RKO (cell line): Measurements from ENCODE around the gene RPL18.
A peak's percentile ranks its signal among the peaks of the same experiment; 100 is the strongest.

Experiments used
- DNase-seq: peaks from one replicate; pipeline ENCODE4 v3.0.0-alpha.2; 2016; ENCODE audit warnings: low spot score

Gene RPL18

GRCh38 chr19:48614436-48615230, 4.3 kb downstream of the RPL18 start, which contains the start of gene FAM83E:
Gene FAM83E (minus strand): TSS chr19:48615076. CDS start chr19:48613372, 1,704 bp downstream.
- no peak for DNase-seq

DNA sequence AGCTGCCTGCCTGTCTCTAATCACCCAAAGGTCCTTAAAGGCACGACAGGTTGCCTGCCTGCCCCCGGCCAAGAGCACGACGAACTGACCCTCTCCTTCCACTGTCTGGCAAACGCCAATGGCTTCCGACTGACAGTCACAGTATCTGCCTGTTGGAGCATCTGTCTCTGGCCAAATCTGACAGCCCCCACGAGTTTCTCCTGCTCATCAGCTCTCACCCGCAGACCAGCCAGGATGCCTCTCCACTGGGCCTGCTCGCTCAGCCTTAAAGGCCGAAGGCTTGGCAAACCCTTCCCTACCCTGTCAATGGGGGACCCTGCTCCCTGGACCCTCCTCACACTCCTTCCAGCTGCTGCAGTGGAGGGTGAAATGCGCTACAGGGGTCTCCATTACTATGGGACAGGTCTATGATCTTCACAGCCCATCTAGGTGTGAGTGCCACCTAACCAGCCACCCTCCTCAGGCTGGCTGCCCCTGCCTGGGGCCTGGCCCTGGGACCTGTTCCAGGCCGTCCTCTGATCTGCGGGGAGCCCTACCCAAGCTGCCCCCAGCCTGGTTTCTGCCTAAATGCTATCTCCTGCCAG, 5.0 kb downstream of the RPL18 start:
- no peak for DNase-seq

- DNase-seq, result no peak
These were observed 5.7 kb downstream of the RPL18 start for GRCh38 chr19:48613024-48613851.

DNA sequence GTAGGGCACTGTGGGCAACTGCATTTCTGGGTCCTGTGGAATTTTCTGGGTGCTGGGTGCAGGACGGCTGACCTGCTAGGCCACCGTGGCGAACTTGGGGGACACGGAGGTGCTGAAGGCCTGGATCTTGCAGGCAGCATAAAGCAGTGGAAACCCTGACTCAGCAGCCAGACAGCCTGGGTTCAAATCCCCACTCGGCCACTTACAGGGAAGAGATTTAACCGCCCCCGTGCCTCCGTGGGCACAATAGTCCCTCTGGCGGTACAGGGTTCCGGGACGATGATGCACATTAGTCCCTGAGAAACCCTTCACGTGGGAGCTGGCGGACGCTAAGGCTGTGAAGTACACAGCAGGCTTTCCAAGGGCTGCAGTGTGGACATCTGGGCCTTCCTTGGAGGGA, 7.1 kb downstream of the RPL18 start:
- no peak for DNase-seq

DNA sequence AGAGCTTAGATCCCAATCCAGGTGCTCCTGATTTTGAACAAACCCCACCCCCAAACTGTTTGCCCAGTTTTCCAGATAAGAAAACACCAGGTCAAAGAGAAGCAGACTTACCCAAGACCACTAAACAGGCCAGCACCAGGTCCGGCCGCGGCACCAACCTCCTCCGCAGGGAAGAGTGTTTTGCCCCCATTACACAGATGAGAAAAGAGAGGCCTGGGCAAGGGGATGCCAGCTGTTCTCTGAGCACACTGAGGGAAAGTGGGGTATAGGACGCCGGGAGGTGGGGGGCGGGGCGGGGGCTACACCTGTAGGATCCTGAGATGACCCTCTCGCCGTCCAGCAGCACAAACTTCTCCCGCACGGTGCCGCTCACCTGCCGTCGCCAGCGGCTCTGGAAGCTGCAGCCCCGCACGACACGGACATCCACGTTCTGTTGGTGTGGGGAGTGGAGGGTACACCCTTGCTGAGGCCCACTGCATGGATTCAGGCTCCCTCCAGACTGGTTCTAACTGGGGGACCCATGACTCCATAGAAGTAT, 9.3 kb downstream of the RPL18 start:
- DNase-seq, result no peak

GRCh38 chr19:48608798-48609263, 10.1 kb downstream of the RPL18 start:
- peak; percentile 77 for DNase-seq

DNA sequence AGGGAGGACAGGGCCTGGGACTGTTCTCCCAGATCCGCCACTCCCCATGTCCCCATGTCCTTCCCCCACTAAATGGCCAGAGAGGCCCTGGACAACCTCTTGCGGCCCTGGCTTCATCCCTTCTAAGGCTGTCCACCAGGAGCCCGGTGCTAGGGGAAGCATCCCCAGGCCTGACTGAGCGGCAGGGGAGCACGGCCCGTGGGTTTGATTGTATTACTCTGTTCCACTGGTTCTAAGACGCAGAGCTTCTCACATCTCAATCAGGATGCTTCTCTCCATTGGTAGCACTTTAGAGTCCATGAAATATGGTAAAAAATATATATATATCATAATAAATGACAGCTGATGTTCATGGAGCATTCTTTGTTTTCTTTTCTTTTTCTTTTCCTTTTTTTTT, 11.6 kb downstream of the RPL18 start:
- no peak for DNase-seq

GRCh38 chr19:48606463-48607358, 12.3 kb downstream of the RPL18 start, which contains the start of gene SPACA4:
Gene SPACA4 (plus strand): TSS chr19:48606742. CDS start chr19:48606979, 237 bp downstream.
- DNase-seq, result no peak

- no peak for DNase-seq
These were observed 15.1 kb downstream of the RPL18 start for GRCh38 chr19:48603850-48604249.

- DNase-seq, result no peak
These were observed 15.5 kb downstream of the RPL18 start for GRCh38 chr19:48603449-48603848.

- no peak for DNase-seq
These were observed 16.0 kb downstream of the RPL18 start for GRCh38 chr19:48603001-48603400.

DNA sequence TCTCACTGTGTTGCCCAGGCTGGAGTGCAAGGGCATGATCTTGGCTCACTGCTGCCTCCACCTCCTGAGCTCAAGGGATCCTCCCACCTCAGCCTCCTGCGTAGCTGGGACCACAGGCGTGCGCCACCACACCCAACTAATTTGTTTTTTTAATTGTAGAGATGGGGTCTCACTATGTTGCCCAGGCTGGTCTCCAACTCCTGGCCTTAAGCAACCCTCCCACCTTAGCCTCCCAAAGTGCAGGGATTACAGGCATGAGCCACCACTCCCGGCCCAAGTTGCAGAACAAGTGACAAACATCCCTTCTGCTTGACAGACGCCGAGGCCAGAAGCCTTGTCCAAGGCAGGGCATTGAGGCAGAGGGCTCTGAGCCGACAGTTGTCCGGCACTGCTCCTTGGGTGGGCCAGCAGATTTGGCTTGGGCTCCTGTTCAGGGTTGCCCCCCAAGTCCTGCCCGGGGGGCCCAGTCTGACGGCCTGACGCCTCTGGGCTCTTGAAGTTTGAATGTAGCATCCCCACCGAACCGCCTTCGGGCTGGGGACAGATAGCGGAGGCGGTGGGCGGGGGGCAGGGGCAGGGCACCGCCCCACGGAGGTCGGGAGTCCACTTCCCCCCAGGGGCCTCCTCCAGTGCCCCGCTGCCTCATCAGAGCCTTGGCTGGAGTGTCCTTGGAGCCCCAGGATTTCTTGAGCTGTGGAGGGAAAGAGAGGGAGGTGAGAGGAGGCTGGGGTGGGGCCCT, 18.1 kb downstream of the RPL18 start:
- no peak for DNase-seq

DNA sequence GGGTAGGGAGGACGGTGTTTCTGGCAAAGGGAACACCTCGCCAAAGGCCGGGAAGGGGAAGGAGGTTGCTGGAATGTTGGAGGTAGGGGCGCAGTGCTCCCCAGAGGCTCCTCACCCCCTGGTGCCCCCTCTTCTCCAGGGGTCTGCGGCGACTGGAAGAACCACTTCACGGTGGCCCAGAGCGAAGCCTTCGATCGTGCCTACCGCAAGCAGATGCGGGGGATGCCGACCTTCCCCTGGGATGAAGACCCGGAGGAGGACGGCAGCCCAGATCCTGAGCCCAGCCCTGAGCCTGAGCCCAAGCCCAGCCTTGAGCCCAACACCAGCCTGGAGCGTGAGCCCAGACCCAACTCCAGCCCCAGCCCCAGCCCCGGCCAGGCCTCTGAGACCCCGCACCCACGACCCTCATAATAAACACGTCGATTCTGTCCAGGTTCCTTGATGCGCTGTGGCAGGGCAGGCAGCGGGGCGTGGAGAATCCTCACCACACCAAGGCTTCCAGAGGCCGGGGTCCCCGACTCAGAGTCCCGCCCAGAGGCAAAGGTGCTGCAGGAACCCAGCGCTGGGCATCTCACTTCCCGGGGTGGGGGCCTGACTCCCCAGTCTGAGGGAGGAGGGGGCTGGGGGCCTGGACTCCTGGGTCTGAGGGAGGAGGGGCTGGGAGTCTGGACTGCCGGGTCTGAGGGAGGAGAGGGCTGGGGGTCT, 19.8 kb downstream of the RPL18 start:
- no peak for DNase-seq

DNA sequence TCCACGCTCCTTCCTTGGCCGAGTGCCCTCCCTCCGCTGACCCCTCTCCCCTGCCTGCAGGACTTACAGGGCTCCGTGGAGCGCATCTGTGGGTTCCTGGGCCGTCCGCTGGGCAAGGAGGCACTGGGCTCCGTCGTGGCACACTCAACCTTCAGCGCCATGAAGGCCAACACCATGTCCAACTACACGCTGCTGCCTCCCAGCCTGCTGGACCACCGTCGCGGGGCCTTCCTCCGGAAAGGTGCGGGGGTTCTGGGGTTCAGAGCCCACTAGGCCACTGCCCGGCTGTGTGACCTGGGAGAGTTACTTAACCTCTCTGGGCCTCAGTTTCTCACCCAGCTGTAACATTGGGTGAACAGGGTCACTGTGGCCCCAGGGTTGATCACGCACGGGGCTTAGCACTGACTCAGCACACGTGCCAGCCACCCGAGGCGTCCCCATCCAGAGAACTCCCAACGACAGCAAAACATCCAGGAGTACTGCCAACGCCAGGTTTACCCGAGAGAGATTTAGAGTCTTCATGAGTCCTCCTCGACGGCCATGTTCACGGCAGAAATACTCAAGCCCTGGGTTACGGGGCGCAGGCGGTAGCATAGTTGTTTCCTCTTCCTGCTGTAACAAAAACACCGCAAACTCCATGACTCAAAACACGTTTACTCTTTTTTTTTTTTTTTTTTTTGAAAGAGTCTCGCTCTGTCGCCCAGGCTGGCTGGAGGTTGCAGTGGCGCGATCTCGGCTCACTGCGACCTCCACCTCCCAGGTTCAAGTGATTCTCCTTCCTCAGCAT, 22.1 kb downstream of the RPL18 start:
- DNase-seq, result no peak

DNA sequence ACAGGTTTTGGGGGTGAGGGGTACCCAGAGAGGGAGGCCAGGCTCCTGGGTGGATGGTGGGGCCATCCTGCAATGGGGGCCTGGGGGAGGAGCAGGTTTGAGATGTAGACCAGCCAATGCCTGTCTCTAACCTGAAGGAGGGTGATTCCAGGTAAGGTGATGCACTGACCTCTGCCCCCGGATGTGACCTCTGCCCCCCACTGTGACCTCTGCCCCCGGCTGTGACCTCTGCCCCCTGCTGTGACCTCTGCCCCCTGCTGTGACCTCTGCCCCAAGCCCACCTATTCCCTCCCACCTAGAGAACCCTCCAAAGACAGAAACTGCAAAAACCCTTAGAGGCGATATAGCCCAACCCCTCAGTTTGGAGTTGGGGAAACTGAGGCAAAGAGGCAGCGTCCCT, 22.7 kb downstream of the RPL18 start:
- DNase-seq, result no peak

GRCh38 chr19:48595833-48596232, 23.1 kb downstream of the RPL18 start:
- no peak for DNase-seq

DNA sequence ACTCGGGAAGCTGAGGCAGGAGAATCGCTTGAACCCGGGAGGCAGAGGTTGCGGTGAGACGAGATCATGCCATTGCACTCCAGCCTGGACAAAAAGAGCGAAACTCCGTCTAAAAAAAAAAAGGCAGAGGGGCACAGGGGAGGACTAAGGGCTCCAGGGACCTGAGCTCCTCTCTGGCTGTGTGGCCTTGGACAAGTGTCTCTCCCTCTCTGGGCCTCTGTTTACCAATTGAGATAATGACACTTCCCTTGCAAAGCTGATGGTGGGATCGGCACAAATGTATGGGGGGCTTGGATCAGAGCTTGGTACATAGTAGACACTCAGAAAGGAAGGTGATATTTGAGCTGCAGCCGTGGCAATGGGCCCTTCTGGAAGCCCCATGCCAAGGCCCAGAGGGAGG, 23.8 kb downstream of the RPL18 start:
- DNase-seq, result no peak

DNA sequence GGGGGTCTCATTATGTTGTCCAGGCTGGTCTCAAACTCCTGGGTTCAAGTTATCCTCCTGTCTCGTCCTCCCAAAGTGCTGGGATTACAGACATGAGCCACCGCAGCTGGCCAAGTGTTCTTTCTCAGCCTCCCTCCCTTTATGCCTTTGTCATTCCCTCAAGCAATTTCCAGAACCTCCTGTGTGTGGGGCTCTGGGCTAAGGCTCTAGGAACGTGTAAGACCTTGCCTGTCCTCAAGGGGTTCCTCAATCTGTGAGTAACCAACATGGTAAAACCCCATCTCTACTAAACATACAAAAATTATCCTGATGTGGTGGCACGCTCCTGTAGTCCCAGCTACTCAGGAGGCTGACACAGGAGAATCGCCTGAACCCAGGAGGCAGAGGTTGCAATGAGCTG, 28.0 kb downstream of the RPL18 start:
- peak; percentile 67 for DNase-seq
